Stimulated activated memory B cell treated with anti-CD40 and anti-IgM and Interleukin-4, amounts not matched to agents 10 μg/mL and 1 μg/mL and 100 μg/mL, for 72 hours (primary cell): ENCODE measurements around the gene CCDC157.
A peak's percentile ranks its signal among the peaks of the same experiment; 100 is the strongest.
"Not testable (repeated sequence)": the region's sequence is repeated elsewhere in the genome, so short reads cannot be mapped to it uniquely, and the experiment has no call there.

ENCODE experiments used
- ATAC-seq: fragments of 150-1000 bp; cut with Tn5 transposase; 2 replicates; pipeline ENCODE4 v1.10.0; 2021
- H3K27ac Mint-ChIP-seq: one replicate; pipeline ENCODE4 v1.8.0; 2022; ENCODE audit warnings: mild to moderate bottlenecking, mixed read lengths
- H3K27me3 Mint-ChIP-seq: one replicate; pipeline ENCODE4 v1.8.0; 2022; ENCODE audit warnings: mixed read lengths
- H3K36me3 Mint-ChIP-seq: one replicate; pipeline ENCODE4 v1.8.0; 2022; ENCODE audit warnings: mixed read lengths
- H3K4me1 Mint-ChIP-seq: one replicate; pipeline ENCODE4 v1.8.0; 2022; ENCODE audit warnings: mixed read lengths
- H3K4me3 Mint-ChIP-seq: one replicate; pipeline ENCODE4 v1.8.0; 2022; ENCODE audit warnings: mild to moderate bottlenecking, moderate library complexity, mixed read lengths
- H3K9me3 Mint-ChIP-seq: one replicate; pipeline ENCODE4 v1.8.0; 2022; ENCODE audit warnings: mixed read lengths

CCDC157 gene

DNA sequence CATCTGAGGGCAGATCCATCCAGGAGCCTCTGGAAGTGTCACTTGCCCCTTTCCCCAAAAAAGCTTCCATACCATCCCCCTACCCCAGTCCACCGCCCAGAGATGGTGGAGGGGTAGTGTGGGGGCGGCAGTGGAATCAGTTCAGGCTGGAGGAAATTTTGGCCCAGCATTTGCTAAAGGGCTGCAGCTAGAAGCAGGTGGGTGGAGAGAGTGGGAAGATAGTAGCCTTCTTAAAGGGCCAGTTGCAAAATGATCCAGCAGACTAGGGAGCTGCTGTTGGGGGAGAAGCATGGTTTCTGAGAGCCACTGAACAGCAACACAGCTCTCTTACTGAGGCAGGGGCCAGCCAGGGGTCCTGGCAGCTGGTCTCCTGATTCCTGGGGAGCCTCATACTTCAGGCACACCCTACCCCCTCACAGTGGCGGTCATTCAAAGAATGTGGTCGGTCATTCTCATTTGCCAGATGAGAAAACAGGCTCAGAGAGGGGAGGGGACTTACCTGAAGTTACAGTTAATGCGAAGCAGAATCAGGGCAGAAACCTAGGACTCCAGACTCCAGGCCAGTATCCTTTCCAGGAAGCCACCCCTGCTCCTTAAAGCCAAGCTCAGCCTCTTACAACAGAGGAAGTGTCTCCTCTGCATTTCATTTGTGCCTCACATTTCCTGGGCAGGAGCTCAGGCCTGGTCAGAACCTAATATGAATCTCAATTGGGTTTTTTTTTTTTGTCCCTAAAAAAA is 45.4 kb downstream of the CCDC157 start:
- ATAC-seq = no peak
- H3K9me3 Mint-ChIP-seq = no peaks in the 10 kb centered on the region
- H3K4me3 Mint-ChIP-seq = no peak overlapping the region
- H3K36me3 Mint-ChIP-seq = peaks cover 5% of the 10 kb centered on the region
- peaks cover 20% of the 10 kb centered on the region for H3K27me3 Mint-ChIP-seq
- no peak overlapping the region for H3K27ac Mint-ChIP-seq
- H3K4me1 Mint-ChIP-seq = peaks cover 15% of the 10 kb centered on the region

DNA sequence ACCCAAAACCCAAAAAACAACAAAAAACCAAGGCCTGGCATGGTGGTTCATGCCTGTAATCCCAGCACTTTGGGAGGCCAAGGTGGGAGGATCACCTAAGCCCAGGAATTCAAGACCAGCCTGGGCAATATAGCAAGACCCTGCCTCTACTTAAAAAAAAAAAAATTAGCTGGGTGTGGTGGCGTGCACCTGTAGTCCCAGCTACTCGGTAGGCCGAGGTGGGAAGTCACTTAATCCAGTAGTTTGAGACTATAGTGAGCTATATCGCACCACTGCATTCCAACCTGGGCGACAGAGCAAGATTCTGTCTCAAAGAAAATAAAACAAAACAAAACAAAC is 45.9 kb downstream of the CCDC157 start:
- H3K27ac Mint-ChIP-seq, ATAC-seq: not testable (repeated sequence)

DNA sequence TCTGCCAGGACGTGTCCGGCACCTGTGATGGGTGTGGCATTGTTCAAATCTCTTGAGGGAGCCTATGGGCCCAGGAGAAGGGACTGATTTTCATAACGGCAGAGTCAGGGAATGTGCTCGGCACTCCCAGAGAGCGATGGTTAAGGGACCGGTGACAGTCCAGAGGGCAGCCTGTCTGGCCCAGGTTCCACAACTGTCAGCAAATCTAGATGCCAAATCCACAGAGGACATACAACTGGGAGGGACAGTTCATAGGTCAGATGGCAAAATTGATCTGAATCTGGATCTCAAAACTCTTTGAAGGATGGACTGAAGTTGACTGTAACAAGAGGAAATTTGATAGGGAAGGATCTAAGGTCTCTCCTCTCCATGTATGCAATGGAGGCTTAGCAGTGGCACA is 47.5 kb downstream of the CCDC157 start:
- H3K27ac Mint-ChIP-seq = no peak overlapping the region

More for the DNA sequence above, 45.9 kb downstream of the CCDC157 start:
- not testable (repeated sequence) for H3K36me3 Mint-ChIP-seq, H3K4me3 Mint-ChIP-seq, H3K9me3 Mint-ChIP-seq
- H3K4me1 Mint-ChIP-seq = peaks cover 11% of the 10 kb centered on the region
- peaks cover 14% of the 10 kb centered on the region for H3K27me3 Mint-ChIP-seq

DNA sequence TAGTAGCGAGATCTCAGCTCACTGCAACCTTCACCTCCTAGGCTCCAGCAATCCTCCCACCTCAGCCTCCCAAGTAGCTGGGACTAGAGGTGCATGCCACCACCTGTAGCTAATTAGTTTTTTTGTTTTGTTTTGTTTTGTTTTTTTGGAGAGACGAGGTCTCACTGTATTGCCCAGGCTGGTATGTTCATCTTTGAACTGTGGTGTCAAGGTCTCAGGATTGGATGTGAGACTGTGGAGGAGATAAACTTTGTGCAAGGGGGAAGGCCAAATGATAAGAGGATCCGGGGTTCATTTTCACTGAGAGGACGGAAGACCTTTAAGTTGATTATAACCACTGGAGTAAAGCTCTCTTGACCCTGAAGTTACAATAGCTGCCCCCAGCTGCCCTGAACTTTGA is 48.9 kb downstream of the CCDC157 start:
- Mint-ChIP-seq H3K4me1 (peaks cover 6% of the 10 kb centered on the region), H3K27me3 (no peaks in the 10 kb centered on the region), H3K27ac (no peak overlapping the region), H3K36me3 (peaks cover 7% of the 10 kb centered on the region), H3K4me3 (no peak overlapping the region), H3K9me3 (no peaks in the 10 kb centered on the region)
- ATAC-seq = no peak

More for the DNA sequence above, 47.5 kb downstream of the CCDC157 start:
- no peaks in the 10 kb centered on the region for H3K9me3 Mint-ChIP-seq
- ATAC-seq = no peak
- H3K4me3 Mint-ChIP-seq = no peak overlapping the region
- peaks cover 6% of the 10 kb centered on the region for H3K4me1 Mint-ChIP-seq
- H3K27me3 Mint-ChIP-seq = peaks cover 2% of the 10 kb centered on the region
- peaks cover 6% of the 10 kb centered on the region for H3K36me3 Mint-ChIP-seq

DNA sequence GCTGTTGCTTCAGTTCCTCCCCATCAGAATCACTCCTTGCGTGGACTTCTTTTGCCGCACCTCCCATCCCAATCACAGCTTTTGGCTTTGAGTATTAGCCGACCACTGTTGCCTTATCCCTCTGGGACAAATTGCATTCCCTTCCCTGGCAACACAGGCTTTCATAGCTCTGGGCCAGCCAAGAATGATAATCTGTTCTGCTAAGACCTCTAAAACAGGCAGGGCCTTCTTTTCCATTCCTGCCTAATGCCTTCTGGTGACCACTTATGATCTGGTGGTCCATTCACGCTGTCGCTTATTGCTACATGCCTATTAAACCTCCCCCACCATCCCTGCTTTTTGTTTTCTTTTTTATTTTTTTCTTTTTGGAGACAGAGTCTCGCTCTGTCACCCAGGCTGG is 49.6 kb downstream of the CCDC157 start:
- Mint-ChIP-seq H3K27me3 (no peaks in the 10 kb centered on the region), H3K4me3 (no peak overlapping the region), H3K9me3 (no peaks in the 10 kb centered on the region), H3K27ac (no peak overlapping the region), H3K4me1 (peaks cover 6% of the 10 kb centered on the region), H3K36me3 (peaks cover 13% of the 10 kb centered on the region)
- ATAC-seq = no peak

DNA sequence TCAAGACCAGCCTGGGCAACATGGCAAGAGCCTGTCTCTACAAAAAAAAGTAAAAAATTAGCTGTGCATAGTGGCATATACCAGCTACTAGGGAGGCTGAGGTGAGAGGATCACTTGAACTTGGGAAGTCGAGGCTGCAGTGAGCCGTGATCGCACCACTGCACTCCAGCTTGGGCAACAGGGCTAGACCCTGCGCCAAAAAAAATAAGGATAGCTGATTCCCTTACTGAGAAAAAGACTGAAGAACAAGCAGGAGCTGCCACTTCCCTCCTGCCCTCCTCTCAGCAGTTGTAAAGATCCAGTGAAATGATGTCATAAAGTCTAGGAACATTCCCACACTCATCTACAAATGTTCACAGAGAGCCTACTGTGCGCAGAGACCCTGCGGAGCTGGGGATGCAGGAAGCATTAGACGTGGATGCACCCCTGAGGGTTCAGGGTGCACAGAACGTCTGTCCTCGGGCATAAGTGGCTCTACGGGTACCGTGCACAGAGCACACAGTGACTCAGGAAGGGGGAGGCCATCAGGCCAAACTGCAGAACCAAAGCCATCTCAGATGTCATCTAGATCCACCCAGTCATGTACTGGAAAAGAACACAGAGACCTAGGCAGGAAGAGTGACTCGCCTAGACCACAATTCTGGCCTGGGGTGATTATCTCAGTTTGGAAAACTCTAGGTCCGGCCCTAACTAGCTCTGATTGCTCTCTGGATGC is 51.7 kb downstream of the CCDC157 start:
- no peak overlapping the region for H3K4me3 Mint-ChIP-seq
- no peak for ATAC-seq
- H3K36me3 Mint-ChIP-seq = peaks cover 13% of the 10 kb centered on the region
- no peaks in the 10 kb centered on the region for H3K4me1 Mint-ChIP-seq
- H3K27ac Mint-ChIP-seq = no peak overlapping the region
- H3K27me3 Mint-ChIP-seq = no peaks in the 10 kb centered on the region
- H3K9me3 Mint-ChIP-seq = no peaks in the 10 kb centered on the region

DNA sequence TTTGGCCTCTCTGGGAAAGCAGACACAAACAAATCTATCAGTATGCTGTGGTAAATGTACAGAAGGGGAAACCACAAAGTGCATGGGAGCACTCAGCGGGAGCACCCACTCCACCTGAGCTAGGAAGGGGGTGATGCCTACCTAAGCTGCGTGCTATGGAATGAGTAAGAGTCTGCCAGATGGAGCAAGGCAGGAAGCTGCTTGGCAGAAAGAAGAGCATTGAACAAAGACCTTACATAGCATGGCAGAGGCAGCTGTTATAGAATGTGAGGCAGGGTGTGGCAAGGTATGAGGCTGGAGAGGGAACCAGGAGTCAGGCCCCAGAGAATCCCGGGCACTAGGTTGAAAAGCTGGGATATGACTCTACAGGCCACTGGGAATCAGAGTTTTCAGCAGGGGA is 55.0 kb downstream of the CCDC157 start:
- Mint-ChIP-seq H3K9me3 (no peaks in the 10 kb centered on the region), H3K4me3 (no peak overlapping the region), H3K27me3 (no peaks in the 10 kb centered on the region), H3K36me3 (peaks cover 26% of the 10 kb centered on the region), H3K27ac (no peak overlapping the region), H3K4me1 (no peaks in the 10 kb centered on the region)
- ATAC-seq = no peak

DNA sequence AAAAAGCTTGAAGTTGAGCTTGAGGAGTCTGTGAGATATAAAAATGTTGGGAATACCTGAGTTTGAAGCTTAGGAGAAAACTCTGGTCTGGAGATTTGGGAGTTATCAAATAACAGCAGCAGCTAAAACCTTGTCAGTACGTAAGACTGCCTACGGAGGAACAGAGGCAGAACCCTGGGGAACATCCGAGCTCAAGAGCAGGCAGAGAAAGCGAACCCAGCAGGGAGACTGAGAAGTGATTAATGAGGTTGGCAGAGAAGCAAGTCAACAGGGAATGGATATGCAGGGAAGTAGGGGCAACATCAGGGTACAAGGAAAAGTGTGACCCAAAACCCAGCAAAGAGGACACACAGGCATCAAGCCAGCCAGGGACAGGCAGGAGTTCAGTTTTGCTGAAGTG is 56.2 kb downstream of the CCDC157 start:
- no peak for ATAC-seq
- Mint-ChIP-seq H3K36me3 (peaks cover 24% of the 10 kb centered on the region), H3K4me1 (no peaks in the 10 kb centered on the region), H3K27me3 (no peaks in the 10 kb centered on the region), H3K27ac (no peak overlapping the region), H3K4me3 (no peak overlapping the region), H3K9me3 (no peaks in the 10 kb centered on the region)

DNA sequence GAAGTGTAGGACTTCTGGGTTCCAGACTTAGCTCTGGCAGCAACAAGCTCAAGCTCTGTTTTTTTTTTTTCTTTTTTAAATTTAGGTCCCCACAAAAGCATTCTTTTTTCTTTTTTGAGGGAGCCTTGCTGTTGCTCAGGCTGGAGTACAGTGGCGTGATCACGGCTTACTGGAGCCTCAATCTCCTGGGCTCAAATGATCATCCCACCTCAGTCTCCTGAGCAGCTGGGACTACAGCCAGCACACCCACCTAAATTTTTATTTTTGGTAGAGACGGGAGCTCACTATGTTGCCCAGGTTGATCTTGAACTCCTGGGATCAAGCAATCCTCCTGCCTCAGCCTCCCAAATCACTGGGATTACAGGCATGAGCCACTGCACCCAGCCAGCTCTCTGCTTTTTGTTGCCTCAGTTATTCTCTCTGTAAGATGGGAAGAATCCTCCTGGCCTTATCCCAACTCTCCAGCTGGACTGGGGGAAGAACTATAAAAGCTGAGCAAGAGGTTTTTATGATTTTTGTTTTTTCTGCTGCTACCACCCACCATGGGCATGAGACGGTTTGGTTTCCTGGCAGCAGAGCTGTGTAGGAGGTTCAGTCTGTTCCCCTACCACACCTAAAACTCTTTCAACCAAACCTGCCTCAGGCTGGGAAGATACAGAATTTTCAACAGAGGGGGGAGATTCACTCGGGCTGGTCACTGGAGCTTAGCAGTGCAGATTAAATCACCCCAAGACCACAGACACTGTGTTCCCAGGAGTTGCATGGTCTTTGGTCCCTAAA is 57.1 kb downstream of the CCDC157 start:
- ATAC-seq = no peak
- no peak overlapping the region for H3K27ac Mint-ChIP-seq
- H3K4me3 Mint-ChIP-seq = no peak overlapping the region
- no peaks in the 10 kb centered on the region for H3K27me3 Mint-ChIP-seq
- H3K4me1 Mint-ChIP-seq = no peaks in the 10 kb centered on the region
- H3K9me3 Mint-ChIP-seq = no peaks in the 10 kb centered on the region
- H3K36me3 Mint-ChIP-seq = peaks cover 24% of the 10 kb centered on the region

DNA sequence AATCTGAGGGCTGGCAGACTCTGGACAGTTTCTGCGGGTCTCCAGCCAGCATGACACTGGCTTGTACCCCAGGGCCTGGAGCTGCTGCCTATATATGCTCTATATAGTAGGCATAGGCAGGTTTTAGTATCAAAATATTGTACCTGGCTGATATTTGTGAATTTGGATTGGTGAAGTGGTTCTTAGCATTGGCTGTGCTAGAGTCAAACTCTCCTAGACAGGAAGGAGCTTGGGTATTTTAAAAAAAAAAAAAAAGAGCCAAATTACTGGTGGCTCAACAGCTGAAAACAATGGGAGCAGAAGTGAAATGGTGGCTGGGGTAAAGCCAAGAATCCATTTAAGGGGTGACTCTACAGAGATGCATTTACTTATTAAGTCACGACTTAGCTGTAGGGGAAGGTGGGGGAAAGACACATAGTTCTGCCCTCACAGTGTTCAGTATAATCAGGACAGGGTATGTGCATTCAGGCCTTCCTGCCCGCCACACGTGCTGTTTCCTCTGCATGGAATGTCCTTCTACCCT is 57.8 kb downstream of the CCDC157 start:
- Mint-ChIP-seq H3K4me3 (no peak overlapping the region), H3K9me3 (no peaks in the 10 kb centered on the region), H3K36me3 (peaks cover 24% of the 10 kb centered on the region), H3K4me1 (no peaks in the 10 kb centered on the region), H3K27ac (no peak overlapping the region), H3K27me3 (no peaks in the 10 kb centered on the region)
- ATAC-seq = no peak

DNA sequence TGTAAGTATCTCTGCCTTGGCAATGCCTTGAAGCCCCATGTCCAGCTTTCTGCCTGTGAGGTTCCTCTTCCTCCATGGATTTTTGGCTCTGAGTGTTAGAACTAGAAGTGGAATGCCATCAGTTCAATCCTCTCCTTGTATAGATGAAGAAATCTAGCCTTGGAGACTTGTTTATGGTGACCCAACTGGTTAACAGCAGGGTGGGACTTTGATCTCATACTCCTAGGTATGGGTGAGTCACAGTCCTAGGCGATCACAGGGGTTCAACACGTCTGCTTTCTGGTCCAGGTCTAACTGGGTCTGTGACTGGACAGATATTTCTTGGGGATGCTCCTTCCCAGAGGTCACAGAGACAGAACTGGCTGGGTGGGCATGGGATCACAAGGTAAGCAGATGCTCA is 59.6 kb downstream of the CCDC157 start:
- Mint-ChIP-seq H3K27ac (no peak overlapping the region), H3K9me3 (no peaks in the 10 kb centered on the region), H3K27me3 (no peaks in the 10 kb centered on the region), H3K4me1 (no peaks in the 10 kb centered on the region), H3K36me3 (peaks cover 17% of the 10 kb centered on the region), H3K4me3 (no peak overlapping the region)
- no peak for ATAC-seq

DNA sequence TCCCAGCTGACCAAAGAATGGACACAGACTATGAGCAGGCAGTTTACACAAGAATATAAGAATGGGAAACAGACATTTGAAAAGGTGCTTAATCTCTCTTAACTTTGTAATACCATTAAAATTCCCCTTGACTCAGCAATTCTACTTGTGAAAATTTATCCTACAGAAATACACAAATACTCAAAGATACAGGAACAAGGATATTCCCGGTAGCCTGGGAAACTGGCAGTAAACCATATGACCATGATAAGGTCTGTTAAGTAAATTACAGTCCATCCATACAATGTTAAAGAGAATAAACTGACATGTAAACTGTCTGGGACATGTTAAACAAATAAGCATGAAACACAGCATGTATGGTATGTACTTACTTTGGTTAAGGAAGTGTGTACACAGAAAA is 60.0 kb downstream of the CCDC157 start:
- no peak overlapping the region for H3K27ac Mint-ChIP-seq
- H3K4me3 Mint-ChIP-seq = no peak overlapping the region
- no peaks in the 10 kb centered on the region for H3K27me3 Mint-ChIP-seq
- peaks cover 3% of the 10 kb centered on the region for H3K4me1 Mint-ChIP-seq
- H3K9me3 Mint-ChIP-seq = no peaks in the 10 kb centered on the region
- H3K36me3 Mint-ChIP-seq = peaks cover 17% of the 10 kb centered on the region
- no peak for ATAC-seq

DNA sequence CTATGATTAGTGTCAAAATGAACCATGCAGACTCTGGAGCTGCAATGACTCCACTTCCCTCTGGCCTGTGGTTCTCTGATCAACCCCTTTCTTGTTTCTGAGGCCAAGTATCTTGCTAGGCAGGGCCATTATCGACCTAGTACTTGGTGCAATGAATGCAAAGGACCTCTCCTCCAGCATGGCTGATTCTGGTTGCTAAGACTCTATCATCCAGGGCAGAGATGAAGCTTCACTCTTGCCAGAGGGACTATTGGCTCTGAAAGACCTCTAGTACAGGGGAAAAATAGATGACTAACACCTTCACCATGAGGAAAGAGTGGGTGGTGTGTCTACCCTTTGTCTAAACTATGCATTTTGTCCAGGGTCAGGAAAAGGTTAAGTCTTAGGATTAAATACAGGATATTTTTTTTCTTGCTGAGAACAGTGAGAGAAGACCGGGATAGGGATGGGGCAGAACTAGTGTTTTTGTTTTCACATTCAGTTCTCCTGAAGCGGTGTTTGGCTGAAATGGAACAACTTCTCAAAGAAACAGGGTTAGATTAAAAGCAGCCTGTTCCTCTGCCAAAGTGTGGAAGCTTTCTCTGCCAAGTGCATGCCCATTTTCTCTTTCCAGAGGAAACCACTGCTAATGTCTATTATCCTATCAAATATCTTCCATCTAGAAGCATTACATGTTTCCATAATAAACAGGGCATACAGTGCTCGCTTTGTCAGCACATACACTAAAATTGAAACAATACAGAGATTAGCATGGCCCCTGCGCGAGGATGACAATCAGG is 63.7 kb downstream of the CCDC157 start:
- Mint-ChIP-seq H3K4me1 (peaks cover 32% of the 10 kb centered on the region), H3K27ac (no peak overlapping the region), H3K27me3 (no peaks in the 10 kb centered on the region), H3K9me3 (no peaks in the 10 kb centered on the region), H3K36me3 (peaks cover 16% of the 10 kb centered on the region), H3K4me3 (no peak overlapping the region)
- no peak for ATAC-seq

DNA sequence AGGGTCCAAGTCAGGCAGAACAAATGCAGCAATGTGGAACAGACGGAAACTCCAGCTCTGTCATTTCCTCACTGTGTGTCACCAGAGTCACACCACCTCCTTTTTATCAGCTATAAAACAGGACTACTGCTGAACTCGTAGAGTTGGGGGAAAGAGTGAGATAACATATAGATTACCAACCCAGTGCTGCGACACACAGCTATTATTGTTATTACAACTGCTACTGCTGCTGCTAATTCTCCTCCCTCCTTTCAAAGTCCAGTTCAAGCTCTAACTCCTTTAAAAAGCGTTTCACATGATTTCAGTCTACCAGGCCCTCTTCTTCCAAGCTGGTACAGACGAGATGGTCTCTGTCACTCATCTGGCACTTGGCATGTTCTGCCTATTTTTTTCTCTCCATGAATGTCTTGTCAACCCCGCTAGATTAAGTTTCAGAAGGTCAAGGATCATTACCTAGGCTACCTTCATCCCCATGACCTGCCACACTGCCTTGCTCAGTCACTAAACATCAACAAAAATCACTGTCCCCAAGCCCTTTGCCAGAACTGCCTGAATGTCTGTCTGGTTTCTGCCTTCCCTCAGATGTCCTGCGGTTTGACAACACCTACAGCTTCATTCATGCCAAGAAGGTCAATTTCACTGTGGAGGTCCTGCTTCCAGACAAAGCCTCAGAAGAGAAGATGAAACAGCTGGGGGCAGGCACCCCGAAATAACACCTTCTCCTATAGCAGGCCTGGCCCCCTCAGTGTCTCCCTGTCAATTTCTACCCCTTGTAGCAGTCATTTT is 65.1 kb downstream of the CCDC157 start:
- H3K4me3 Mint-ChIP-seq = peak overlapping the region; percentile 99
- peaks cover 2% of the 10 kb centered on the region for H3K36me3 Mint-ChIP-seq
- no peaks in the 10 kb centered on the region for H3K9me3 Mint-ChIP-seq
- H3K27me3 Mint-ChIP-seq = no peaks in the 10 kb centered on the region
- H3K27ac Mint-ChIP-seq = peak overlapping the region; percentile 94
- no peak for ATAC-seq
- peaks cover 45% of the 10 kb centered on the region for H3K4me1 Mint-ChIP-seq
